GM21717 (cell line): Measurements from ENCODE around the gene MIEN1.
"Not testable (repeated sequence)": the region's sequence is repeated elsewhere in the genome, so short reads cannot be mapped to it uniquely, and the experiment has no call there.

Experiments
- ATAC-seq: cut with Tn5 transposase; IDR thresholded peaks from one replicate; pipeline ENCODE4 v1.9.1; 2021; ENCODE audit warnings: mild to moderate bottlenecking, moderate library complexity; ENCODE audit not compliant: unreplicated experiment

Gene MIEN1

DNA sequence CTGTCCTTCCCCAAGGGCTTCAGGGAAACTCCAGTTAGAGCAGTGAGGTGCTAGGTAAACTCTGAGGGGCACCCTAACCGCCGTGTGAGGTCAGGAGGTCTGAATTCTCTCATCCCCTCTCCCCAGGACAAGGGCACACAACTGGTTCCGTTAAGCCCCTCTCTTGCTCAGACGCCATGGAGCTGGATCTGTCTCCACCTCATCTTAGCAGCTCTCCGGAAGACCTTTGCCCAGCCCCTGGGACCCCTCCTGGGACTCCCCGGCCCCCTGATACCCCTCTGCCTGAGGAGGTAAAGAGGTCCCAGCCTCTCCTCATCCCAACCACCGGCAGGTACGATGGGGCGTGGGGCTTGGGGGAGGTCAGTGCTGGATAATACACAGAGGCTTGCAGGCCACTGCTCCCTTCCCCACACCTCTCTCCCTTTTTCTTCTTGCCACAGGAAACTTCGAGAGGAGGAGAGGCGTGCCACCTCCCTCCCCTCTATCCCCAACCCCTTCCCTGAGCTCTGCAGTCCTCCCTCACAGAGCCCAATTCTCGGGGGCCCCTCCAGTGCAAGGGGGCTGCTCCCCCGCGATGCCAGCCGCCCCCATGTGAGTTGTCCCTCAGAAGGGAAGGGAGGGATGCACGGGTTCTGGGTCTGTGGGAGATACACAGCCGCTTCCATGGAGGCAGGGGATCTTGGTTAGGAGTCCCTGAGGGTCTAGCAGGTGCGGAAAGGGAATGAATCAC, 12.0 kb upstream of the MIEN1 start:
- no peak for ATAC-seq

DNA sequence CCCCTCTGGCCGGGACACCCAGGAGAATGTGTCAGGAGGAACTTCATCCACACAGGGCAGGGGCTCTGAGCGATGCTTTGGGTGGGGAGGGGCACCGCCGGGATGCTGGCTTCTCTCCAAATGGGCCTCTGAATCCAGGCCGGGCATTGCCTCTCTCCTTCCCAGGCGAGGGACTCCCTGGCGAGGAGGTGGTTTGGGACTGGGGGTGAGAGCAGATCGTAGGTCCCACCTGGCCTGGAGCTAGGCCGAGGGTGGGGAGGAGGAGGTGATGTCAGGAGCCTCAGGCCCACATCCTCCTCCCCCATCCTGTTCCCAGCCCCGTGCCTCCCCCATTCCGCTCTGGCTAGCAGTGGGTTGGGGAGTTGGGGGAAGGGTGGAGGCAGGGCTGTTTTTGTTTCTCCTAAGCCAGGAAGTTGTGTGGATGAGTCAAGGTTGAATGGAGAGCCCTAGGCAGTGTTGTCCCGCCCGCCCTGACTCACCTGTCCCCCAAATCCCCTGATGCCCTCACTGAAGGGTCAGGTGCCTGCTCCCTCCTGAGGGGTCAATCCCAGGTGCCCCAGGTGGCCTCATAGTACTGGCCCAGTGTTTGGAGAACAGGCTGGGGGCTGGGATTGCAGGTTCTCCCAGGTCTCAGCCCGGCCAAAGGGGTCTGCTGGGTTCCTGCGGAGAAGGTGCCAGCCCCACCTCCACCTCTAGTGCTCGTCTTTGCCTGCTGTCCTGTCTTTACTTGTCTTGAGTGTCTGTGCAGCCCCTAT, 10.2 kb upstream of the MIEN1 start:
- ATAC-seq = no peak

GRCh38 chr17:39739885-39740356, 9.6 kb upstream of the MIEN1 start:
- ATAC-seq = no peak

- no peak for ATAC-seq
Observed at GRCh38 chr17:39738983-39739884, 8.9 kb upstream of the MIEN1 start.

- ATAC-seq = no peak
Observed at GRCh38 chr17:39738568-39738901, 8.2 kb upstream of the MIEN1 start.

GRCh38 chr17:39737760-39738567, 7.6 kb upstream of the MIEN1 start, which contains the start of gene GRB7:
Gene GRB7 (plus strand): TSS chr17:39737938. CDS start chr17:39742302, 4,364 bp downstream.
- no peak for ATAC-seq

GRCh38 chr17:39737206-39737759, 7.0 kb upstream of the MIEN1 start:
- no peak for ATAC-seq

- no peak for ATAC-seq
Observed at GRCh38 chr17:39736319-39737165, 6.2 kb upstream of the MIEN1 start.

DNA sequence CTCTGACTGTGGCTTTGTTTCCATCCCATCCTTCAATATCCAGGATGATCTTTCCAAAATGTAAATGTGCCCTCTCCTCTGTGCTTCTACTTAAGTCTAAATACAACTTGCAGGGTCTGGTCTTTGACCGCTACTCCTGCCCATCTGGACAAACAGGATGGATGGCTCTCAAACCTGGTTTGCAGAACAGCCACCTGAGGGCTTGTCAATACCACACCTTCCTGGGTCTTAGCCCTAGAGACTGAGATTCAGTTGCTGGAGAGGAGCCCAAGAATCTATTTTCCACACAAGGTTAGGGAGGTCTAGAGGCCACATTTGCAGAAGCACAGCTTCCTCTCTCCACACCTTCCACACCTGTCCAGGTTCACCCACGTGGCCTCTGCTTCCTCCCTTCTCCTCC, 5.5 kb upstream of the MIEN1 start:
- no peak for ATAC-seq

DNA sequence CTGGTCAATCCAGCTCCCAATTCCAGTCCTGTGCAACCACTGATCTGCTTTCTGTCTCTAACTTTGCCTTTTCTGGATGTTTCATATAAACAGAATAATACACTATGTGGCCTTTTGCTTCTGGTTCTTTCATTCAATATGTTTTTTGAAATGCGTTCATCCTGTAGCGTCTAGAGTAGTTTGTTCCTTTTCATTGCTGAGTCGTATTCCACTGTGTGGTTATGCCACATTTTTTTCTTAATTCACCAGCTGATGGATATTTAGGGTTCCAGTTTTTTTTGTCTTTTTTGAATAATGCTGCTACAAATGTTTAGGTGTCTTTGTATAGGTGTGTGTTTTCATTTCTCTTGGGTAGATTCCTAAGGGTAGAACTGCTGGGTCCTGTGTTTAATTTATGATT, 2.3 kb upstream of the MIEN1 start:
- no peak for ATAC-seq

DNA sequence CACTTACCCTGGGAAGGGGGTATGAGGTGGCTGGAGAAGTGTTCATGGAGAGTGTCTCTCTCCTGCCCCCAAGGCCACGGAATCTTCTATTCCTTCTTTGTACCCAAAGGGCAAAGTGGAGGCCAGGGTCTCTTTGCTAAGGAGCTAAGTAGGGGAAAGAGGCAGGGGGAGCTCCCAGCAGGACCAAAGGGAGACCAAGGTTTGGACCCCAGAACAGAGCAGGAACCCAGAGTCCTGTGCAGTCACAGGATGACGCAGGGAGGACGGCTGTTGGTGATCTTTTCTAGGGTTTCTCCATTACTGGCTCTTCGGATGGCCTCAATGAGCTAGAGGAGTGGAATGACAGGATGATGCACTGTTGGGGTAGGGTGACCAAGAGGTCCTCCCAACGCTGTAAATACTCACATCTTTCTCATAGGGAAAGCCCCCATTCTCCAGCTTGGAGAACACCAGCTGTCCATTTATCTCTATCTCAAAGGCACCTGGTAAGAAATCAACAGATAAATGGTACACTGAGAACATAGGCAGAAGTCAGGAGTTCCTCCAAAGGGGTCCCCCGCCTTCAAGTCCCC, 966 bp downstream of the MIEN1 start:
- no peak for ATAC-seq

GRCh38 chr17:39727556-39727955, 2.8 kb downstream of the MIEN1 start:
- no peak for ATAC-seq

- no peak for ATAC-seq
Observed at GRCh38 chr17:39726617-39727016, 3.7 kb downstream of the MIEN1 start.

DNA sequence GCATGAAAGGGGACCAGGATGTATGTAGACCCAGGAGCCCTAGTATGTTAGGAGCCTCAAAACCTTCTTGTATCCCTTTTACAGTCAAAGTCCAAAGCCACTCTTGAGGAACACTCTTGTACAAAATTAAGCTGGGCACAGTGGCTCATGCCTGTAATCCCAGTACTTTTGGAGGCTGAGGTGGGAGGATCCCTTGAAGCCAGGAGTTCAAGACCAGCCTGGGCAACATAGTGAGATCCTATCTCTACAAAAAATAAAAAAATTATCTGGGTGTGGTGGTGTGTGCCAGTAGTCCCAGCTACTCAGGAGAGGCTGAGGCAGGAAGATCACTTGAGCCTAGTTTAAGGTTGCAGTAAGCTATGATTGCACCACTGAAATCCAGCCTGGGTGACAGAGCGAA, 4.4 kb downstream of the MIEN1 start:
- not testable (repeated sequence) for ATAC-seq

GRCh38 chr17:39724731-39725130, 5.6 kb downstream of the MIEN1 start:
- ATAC-seq = no peak

- ATAC-seq = no peak
Observed at GRCh38 chr17:39722965-39723848, 7.1 kb downstream of the MIEN1 start.

DNA sequence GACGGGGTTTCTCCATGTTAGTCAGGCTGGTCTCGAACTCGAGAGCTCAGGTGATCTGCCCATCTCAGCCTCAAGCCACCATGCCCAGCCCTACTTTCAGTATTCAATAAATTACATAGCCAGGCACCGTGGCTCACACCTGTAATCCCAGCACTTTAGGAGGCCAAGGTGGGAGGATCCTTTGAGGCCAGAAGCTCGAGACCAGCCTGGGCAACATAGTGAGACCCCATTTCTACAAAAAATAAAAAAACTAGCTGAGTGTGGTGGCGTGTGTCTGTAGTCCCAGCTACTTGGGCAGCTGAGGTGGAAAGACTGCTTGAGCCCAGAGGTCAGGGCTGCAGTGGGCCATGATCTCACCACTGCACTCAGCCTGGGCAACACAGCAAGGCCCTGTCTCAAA, 8.2 kb downstream of the MIEN1 start:
- ATAC-seq = no peak
